ENCODE results near the gene NOTO.

NOTO gene

GRCh38 chr2:73243884-73244570, 41.7 kb downstream of the NOTO start:
- no peak for TF ChIP-seq CTCF (IDR thresholded peaks at IDR 0.05; ENCODE audit: unreplicated experiment in 3 of 3)
- no peaks in the 10 kb centered on the region for H3K9me3 Mint-ChIP-seq
- H3K4me3 Mint-ChIP-seq = no peak overlapping the region
- no peak overlapping the region for H3K27ac Mint-ChIP-seq
- H3K36me3 Mint-ChIP-seq (ENCODE audit: low read depth) = peaks cover 59% of the 10 kb centered on the region
- no peaks in the 10 kb centered on the region for H3K27me3 Mint-ChIP-seq (ENCODE audit: low read depth)
- H3K4me1 Mint-ChIP-seq = no peaks in the 10 kb centered on the region

- TF ChIP-seq CTCF (IDR thresholded peaks at IDR 0.05; ENCODE audit: unreplicated experiment in 3 of 3) = no peak
- H3K9me3 Mint-ChIP-seq = no peaks in the 10 kb centered on the region
- no peak overlapping the region for H3K4me3 Mint-ChIP-seq
- H3K27ac Mint-ChIP-seq = no peak overlapping the region
- no peaks in the 10 kb centered on the region for H3K27me3 Mint-ChIP-seq (ENCODE audit: low read depth)
- peaks cover 65% of the 10 kb centered on the region for H3K36me3 Mint-ChIP-seq (ENCODE audit: low read depth)
- no peaks in the 10 kb centered on the region for H3K4me1 Mint-ChIP-seq
Measured at GRCh38 chr2:73244580-73244979, 42.2 kb downstream of the NOTO start.

GRCh38 chr2:73246850-73247249, 44.5 kb downstream of the NOTO start:
- Mint-ChIP-seq H3K27me3 (ENCODE audit: low read depth) (no peaks in the 10 kb centered on the region), H3K4me3 (no peak overlapping the region), H3K9me3 (no peaks in the 10 kb centered on the region), H3K27ac (no peak overlapping the region), H3K4me1 (no peaks in the 10 kb centered on the region), H3K36me3 (ENCODE audit: low read depth) (peaks cover 77% of the 10 kb centered on the region)
- TF ChIP-seq CTCF (IDR thresholded peaks at IDR 0.05; ENCODE audit: unreplicated experiment in 3 of 3) = no peak

- Mint-ChIP-seq H3K4me3 (no peak overlapping the region), H3K27me3 (ENCODE audit: low read depth) (no peaks in the 10 kb centered on the region), H3K4me1 (no peaks in the 10 kb centered on the region), H3K36me3 (ENCODE audit: low read depth) (peaks cover 75% of the 10 kb centered on the region), H3K27ac (no peak overlapping the region), H3K9me3 (no peaks in the 10 kb centered on the region)
- no peak for TF ChIP-seq CTCF (IDR thresholded peaks at IDR 0.05; ENCODE audit: unreplicated experiment in 3 of 3)
Measured at GRCh38 chr2:73249636-73250035, 47.3 kb downstream of the NOTO start.

GRCh38 chr2:73250872-73251846, 48.8 kb downstream of the NOTO start:
- TF ChIP-seq CTCF (IDR thresholded peaks at IDR 0.05; ENCODE audit: unreplicated experiment in 3 of 3) = no peak
- H3K4me3 Mint-ChIP-seq = no peak overlapping the region
- no peak overlapping the region for H3K27ac Mint-ChIP-seq
- H3K36me3 Mint-ChIP-seq (ENCODE audit: low read depth) = peaks cover 64% of the 10 kb centered on the region
- no peaks in the 10 kb centered on the region for H3K27me3 Mint-ChIP-seq (ENCODE audit: low read depth)
- no peaks in the 10 kb centered on the region for H3K4me1 Mint-ChIP-seq
- no peaks in the 10 kb centered on the region for H3K9me3 Mint-ChIP-seq
